H4 (cell line): Measurements from ENCODE around the gene EOLA1. TPM values are rescaled to one million over a fixed set of nuclear protein-coding genes. Genes with fewer than 3 reads are reported as not detected.

ENCODE experiments used
- total RNA-seq: library from RNA; depleted of rRNA; stranded (reverse); fragments of >200 nt; shearing (Covaris generic); gene quantifications from 2 replicates; pipeline ENCODE4 v1.2.3, GENCODE V29; 2014; rRNA removed

The EOLA1 gene
- total RNA-seq, 1 experiment from 2014 or later = 15.7 TPM

Other genes with a start within 250 kb of the EOLA1 start
- 67.1 and 75.1 TPM in 2 replicates for gene IDS, start 35.7 kb upstream of the EOLA1 start, total RNA-seq
- gene HSFX3, start 8.9 kb downstream of the EOLA1 start, total RNA-seq = not detected in 2 replicates
- gene MAGEA9B, start 46.4 kb downstream of the EOLA1 start, total RNA-seq = 0.08 TPM in 1 of 2 replicates, not detected in the other
- not detected in 2 replicates for gene HSFX2, start 54.3 kb downstream of the EOLA1 start, total RNA-seq
- gene TMEM185A, start 90.8 kb downstream of the EOLA1 start, total RNA-seq = 13.1 and 20.6 TPM in 2 replicates
- 2.6 and 10.0 TPM in 2 replicates for gene MAGEA11, start 171.0 kb downstream of the EOLA1 start, total RNA-seq
- not detected in 2 replicates for gene HSFX1, start 233.1 kb downstream of the EOLA1 start, total RNA-seq
- gene MAGEA9, start 240.9 kb downstream of the EOLA1 start, total RNA-seq = not detected in 2 replicates